ENCODE data around the gene SLC12A2. TPM values are rescaled to one million over a fixed set of nuclear protein-coding genes. Genes with fewer than 3 reads are reported as not detected.

The SLC12A2 gene
- total RNA-seq, 4 donors from 2014 or later = 105 to 137 (median 129) TPM

- Histone ChIP-seq H3K36me3 (no peaks in the 10 kb centered on the region), H3K4me3 (no peak overlapping the region), H3K27me3 (no peaks in the 10 kb centered on the region), H3K9me3 (peaks cover 0 to 24% (median 0%) of the 10 kb centered on the region in 3 donors), H3K27ac (peak overlapping the region in 2 of 4 donors; percentile 21 to 44), H3K4me1 (peaks cover 0 to 48% (median 5%) of the 10 kb centered on the region in 3 donors)
- ATAC-seq = no peak
- 63 to 84% methylated on average over 3 to 4 of the region's 4 CpGs for WGBS, 2 donors (ENCODE audit: low coverage in 1 of 2)
- no peak for TF ChIP-seq POLR2AphosphoS5 (IDR thresholded peaks at IDR 0.05)
- no peak for TF ChIP-seq POLR2A (IDR thresholded peaks at IDR 0.05)
- TF ChIP-seq CTCF (IDR thresholded peaks at IDR 0.05) = no peak
- TF ChIP-seq EP300 (IDR thresholded peaks at IDR 0.05) = no peak
Measured at GRCh38 chr5:128093368-128093767, 9.8 kb downstream of the SLC12A2 start.

GRCh38 chr5:128097224-128097623 lies 13.7 kb downstream of the SLC12A2 start:
- H3K4me3 ChIP-seq = no peak overlapping the region
- no peaks in the 10 kb centered on the region for H3K27me3 ChIP-seq
- no peak for ATAC-seq
- H3K27ac ChIP-seq = no peak overlapping the region
- H3K9me3 ChIP-seq = peaks cover 0 to 31% (median 0%) of the 10 kb centered on the region in 3 donors
- no peak for TF ChIP-seq EP300 (IDR thresholded peaks at IDR 0.05)
- no peak for TF ChIP-seq CTCF (IDR thresholded peaks at IDR 0.05)
- no peak for TF ChIP-seq POLR2A (IDR thresholded peaks at IDR 0.05)
- TF ChIP-seq POLR2AphosphoS5 (IDR thresholded peaks at IDR 0.05) = no peak
- H3K4me1 ChIP-seq = peaks cover 0 to 53% (median 3%) of the 10 kb centered on the region in 3 donors
- WGBS, 2 donors (ENCODE audit: low coverage in 1 of 2) = 64 to 100% methylated on average over 1 of the region's 1 CpG
- no peaks in the 10 kb centered on the region for H3K36me3 ChIP-seq

GRCh38 chr5:128097781-128098180 lies 14.2 kb downstream of the SLC12A2 start:
- ATAC-seq = no peak
- Histone ChIP-seq H3K27ac (no peak overlapping the region), H3K9me3 (peaks cover 0 to 31% (median 0%) of the 10 kb centered on the region in 3 donors), H3K27me3 (no peaks in the 10 kb centered on the region), H3K4me3 (no peak overlapping the region), H3K36me3 (no peaks in the 10 kb centered on the region), H3K4me1 (peaks cover 0 to 53% (median 3%) of the 10 kb centered on the region in 3 donors)
- TF ChIP-seq POLR2A (IDR thresholded peaks at IDR 0.05) = no peak

- Histone ChIP-seq H3K4me3 (no peak overlapping the region), H3K4me1 (peaks cover 0 to 60% (median 4%) of the 10 kb centered on the region in 3 donors), H3K27me3 (no peaks in the 10 kb centered on the region), H3K9me3 (peaks cover 0 to 31% (median 0%) of the 10 kb centered on the region in 3 donors), H3K27ac (peak overlapping the region in 2 of 4 donors; percentile 31 to 47), H3K36me3 (no peaks in the 10 kb centered on the region)
- WGBS, 2 donors (ENCODE audit: low coverage in 1 of 2) = 36 to 67% methylated on average over 5 of the region's 5 CpGs
- TF ChIP-seq CTCF (IDR thresholded peaks at IDR 0.05) (no peak), POLR2A (IDR thresholded peaks at IDR 0.05) (no peak), POLR2AphosphoS5 (IDR thresholded peaks at IDR 0.05) (no peak), EP300 (IDR thresholded peaks at IDR 0.05) (no peak)
- ATAC-seq = no peak
Measured at GRCh38 chr5:128099944-128100343, 16.4 kb downstream of the SLC12A2 start.

- H3K4me1 ChIP-seq = peaks cover 0 to 71% (median 4%) of the 10 kb centered on the region in 3 donors
- no peak overlapping the region for H3K4me3 ChIP-seq
- ATAC-seq = no peak
- no peaks in the 10 kb centered on the region for H3K27me3 ChIP-seq
- 60 to 82% methylated on average over 5 of the region's 5 CpGs for WGBS, 2 donors (ENCODE audit: low coverage in 1 of 2)
- peaks cover 0 to 31% (median 0%) of the 10 kb centered on the region in 3 donors for H3K9me3 ChIP-seq
- no peaks in the 10 kb centered on the region for H3K36me3 ChIP-seq
- H3K27ac ChIP-seq = peak overlapping the region in 1 of 4 donors; percentile 31
- TF ChIP-seq EP300 (IDR thresholded peaks at IDR 0.05) (no peak), POLR2AphosphoS5 (IDR thresholded peaks at IDR 0.05) (no peak), CTCF (IDR thresholded peaks at IDR 0.05) (no peak), POLR2A (IDR thresholded peaks at IDR 0.05) (no peak)
Measured at GRCh38 chr5:128100860-128101557, 17.4 kb downstream of the SLC12A2 start.
